ENCODE measurements around the gene PCDHGA9.
"Not testable (repeated sequence)": the region's sequence is repeated elsewhere in the genome, so short reads cannot be mapped to it uniquely, and the experiment has no call there.

DNA sequence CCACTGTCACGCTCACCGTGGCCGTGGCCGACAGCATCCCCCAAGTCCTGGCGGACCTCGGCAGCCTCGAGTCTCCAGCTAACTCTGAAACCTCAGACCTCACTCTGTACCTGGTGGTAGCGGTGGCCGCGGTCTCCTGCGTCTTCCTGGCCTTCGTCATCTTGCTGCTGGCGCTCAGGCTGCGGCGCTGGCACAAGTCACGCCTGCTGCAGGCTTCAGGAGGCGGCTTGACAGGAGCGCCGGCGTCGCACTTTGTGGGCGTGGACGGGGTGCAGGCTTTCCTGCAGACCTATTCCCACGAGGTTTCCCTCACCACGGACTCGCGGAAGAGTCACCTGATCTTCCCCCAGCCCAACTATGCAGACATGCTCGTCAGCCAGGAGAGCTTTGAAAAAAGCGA is 30.1 kb downstream of the PCDHGA9 start:
- TF ChIP-seq POLR2AphosphoS5 (IDR thresholded peaks at IDR 0.05; ENCODE audit: low read depth, low read length); POLR2A (IDR thresholded peaks at IDR 0.05; ENCODE audit: low read depth, low read length); TAF1 (IDR thresholded peaks at IDR 0.05; ENCODE audit: borderline replicate concordance, low read depth, low read length): not testable (repeated sequence)

Data from GM12892 (cell line).